Neuron (in vitro differentiated cells): ENCODE results near the gene ZNF526.

ENCODE experiments used
- H2AFZ ChIP-seq: one replicate; pipeline ENCODE4 v1.6.1; 2013; ENCODE audit warnings: low read depth, mild to moderate bottlenecking, inconsistent platforms, low read length, moderate library complexity
- H3K27me3 ChIP-seq: one replicate; pipeline ENCODE4 v1.6.1; 2013; ENCODE audit warnings: low read length; ENCODE audit not compliant: insufficient read depth
- H3K36me3 ChIP-seq: one replicate; pipeline ENCODE4 v1.6.1; 2013; ENCODE audit warnings: low read length; ENCODE audit not compliant: insufficient read depth
- H3K4me1 ChIP-seq: one replicate; pipeline ENCODE4 v1.6.1; 2013; ENCODE audit warnings: low read length; ENCODE audit not compliant: insufficient read depth
- H3K4me3 ChIP-seq: 2 replicates; pipeline ENCODE4 v1.5.1; 2013; ENCODE audit warnings: mild to moderate bottlenecking, low read length, moderate library complexity
- H3K9me3 ChIP-seq: one replicate; pipeline ENCODE4 v1.6.1; 2013; ENCODE audit warnings: low read length

Gene ZNF526

DNA sequence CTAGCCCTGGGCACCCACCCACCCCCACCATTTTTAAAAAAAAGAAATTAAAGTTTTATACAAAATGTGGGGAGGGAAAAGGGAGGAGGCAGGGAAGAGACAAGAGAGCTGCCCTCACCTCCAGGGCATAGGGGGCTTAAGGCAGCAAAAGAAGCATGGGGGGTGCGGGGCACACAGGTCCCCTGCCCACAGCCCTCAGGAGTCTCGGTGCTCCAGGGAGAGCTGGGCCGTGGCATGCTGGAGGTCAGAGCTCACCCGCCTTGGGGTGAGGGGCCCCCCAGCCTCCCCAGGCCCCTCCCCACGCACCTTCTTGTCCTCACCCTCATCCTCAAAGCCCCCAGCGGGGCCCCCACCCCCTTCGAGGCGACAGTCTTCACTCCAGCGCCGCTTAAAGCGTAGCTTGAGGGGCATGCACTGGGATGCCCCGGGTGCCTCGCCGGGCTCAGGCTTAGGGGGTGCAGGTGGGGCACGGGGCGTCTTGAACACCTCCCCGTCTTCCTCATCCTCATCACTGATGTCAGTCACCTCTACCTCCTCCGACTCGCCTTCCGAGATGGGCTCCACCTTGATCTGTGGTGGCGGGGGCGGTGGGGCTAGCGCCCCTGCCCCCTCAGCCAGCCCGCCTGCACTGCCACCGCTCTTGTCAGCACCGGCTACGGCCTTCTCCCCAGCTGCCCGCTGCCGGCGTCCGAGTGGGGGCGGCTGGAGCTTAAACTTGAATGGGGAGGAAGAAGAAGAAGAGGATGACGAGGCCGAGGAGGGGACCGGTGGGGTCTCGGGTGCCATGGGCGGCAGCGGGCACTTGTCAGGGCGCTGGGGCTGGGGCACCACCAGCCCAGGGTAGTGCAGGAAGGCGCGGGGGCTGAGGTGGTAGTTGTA, 28.4 kb downstream of the ZNF526 start:
- no peaks in the 10 kb centered on the region for H3K27me3 ChIP-seq

DNA sequence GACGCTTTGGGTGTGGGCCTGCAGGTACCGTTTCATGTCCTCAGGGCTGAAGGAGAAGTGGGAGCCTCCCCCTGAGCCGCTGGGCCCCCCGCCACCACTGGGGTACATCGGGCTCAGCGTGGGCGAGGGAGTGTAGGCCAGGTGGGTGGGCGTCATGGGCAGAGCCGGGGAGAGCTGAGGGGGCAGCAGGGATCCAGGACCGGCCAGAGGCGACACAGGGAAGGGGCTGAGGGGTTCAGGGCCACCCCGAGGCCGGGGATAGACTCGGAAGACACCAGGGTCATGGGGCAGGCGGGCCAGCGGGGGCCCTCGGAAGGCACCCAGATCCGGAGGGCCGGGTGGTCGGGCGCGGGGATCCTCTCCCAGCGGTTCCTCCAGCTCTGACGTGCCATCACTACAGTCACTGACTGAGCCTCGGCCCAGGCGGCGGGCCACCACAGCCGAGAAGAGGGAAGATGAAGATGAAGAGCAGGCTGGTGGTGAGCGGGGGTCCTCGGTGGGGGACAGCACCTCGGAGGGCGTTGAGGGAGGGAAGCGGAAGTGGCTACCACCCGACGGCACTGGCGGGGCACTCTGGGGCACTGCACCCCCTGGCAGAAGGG, 29.1 kb downstream of the ZNF526 start:
- Histone ChIP-seq H2AFZ (no peak overlapping the region), H3K9me3 (no peaks in the 10 kb centered on the region), H3K4me3 (no peak overlapping the region), H3K27me3 (no peaks in the 10 kb centered on the region), H3K4me1 (peaks cover 19% of the 10 kb centered on the region), H3K36me3 (peaks cover 20% of the 10 kb centered on the region)

More for the DNA sequence above, 28.4 kb downstream of the ZNF526 start:
- Histone ChIP-seq H3K4me1 (peaks cover 23% of the 10 kb centered on the region), H3K36me3 (peaks cover 20% of the 10 kb centered on the region), H3K9me3 (no peaks in the 10 kb centered on the region), H3K4me3 (no peak overlapping the region), H2AFZ (no peak overlapping the region)

DNA sequence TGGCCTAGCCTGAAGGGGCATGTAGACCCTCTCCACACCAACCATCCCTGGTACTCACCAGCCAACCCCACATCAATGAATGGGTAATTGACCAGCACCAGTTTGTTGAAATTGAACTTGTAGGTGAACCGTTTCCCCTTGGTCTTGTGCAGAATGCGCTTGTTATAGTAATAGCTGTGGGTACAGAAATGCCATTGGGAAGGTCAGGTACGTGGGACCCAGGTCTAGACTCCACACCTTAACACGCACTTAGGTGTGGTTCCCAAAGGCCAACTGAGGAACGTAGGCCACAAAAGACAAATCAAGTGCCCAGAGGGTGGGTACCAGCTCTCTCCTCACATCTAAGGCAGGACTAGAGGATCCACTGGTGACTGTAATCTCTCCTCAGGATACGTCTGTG, 29.7 kb downstream of the ZNF526 start:
- H3K4me3 ChIP-seq = no peak overlapping the region
- H3K4me1 ChIP-seq = peaks cover 19% of the 10 kb centered on the region
- H3K9me3 ChIP-seq = no peaks in the 10 kb centered on the region
- H3K27me3 ChIP-seq = no peaks in the 10 kb centered on the region
- H2AFZ ChIP-seq = no peak overlapping the region
- H3K36me3 ChIP-seq = peaks cover 20% of the 10 kb centered on the region

DNA sequence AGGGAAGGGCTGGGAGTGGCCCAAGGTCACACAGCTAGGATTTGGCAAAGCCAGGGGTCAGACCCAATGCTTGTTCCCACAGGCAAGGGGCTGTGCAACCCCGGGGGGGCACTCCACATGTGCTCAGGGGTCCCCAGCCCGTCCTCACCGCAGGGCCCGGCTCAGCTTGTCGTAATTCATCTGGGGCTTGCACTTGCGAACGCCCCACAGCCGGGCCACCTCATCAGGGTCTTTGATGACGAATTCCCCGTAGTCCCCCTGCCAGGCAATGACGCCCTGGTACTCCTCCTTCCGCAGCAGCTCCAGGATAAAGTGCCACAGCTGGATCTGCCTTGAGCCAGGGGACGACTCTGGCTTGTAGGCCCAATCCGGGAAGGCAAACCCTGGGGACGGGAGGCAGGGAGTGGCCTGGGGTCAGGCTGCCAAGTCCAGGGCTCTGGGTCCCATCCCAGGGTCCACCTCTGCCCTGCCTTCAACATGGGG, 30.1 kb downstream of the ZNF526 start:
- Histone ChIP-seq H3K9me3 (no peaks in the 10 kb centered on the region), H3K4me1 (peaks cover 20% of the 10 kb centered on the region), H2AFZ (no peak overlapping the region), H3K36me3 (peaks cover 20% of the 10 kb centered on the region), H3K27me3 (no peaks in the 10 kb centered on the region), H3K4me3 (no peak overlapping the region)

DNA sequence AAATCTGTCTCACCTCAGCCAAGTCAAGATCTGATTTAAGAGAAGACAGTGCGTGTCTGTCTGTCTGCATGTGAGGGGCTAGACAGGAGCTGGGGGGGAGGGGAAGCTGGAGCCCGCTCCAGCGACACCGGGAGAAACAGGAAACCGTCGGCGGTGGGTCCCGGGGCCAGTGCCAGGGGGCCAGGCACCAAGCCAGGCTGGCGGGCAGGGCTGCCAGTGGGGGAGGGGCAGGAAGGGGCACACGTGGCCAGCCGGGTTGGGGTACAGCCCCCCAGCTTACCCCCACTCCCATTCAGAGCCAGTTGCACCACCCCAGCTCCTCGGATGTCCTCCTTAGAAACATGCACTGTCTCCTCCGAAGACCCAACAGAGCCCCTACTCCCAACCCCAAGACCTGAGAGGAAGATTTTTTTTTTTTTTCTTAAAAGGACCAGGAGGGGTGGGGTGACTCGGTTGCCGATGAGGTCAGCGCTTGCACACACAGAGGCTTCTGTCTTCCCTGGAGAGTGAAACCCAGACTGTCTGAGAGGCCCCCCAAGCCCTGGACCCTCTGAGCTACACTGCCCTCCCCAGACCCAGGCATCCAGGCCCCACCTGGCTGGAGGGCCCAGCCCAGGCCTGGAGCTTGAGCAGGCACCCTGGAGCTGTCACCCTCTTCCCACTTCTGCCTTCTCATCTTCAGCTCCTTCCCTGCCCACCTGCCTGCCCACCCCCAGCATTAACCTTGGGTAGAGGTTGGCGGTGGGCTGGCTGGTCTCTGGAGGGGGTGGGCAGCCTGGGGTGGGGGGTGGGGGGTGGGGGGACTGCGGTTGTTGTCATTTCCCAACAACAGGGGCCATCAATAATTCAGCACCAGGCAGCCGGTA, 30.8 kb downstream of the ZNF526 start:
- no peaks in the 10 kb centered on the region for H3K9me3 ChIP-seq
- no peaks in the 10 kb centered on the region for H3K27me3 ChIP-seq
- H3K36me3 ChIP-seq = peaks cover 20% of the 10 kb centered on the region
- H3K4me3 ChIP-seq = no peak overlapping the region
- no peak overlapping the region for H2AFZ ChIP-seq
- peaks cover 25% of the 10 kb centered on the region for H3K4me1 ChIP-seq

DNA sequence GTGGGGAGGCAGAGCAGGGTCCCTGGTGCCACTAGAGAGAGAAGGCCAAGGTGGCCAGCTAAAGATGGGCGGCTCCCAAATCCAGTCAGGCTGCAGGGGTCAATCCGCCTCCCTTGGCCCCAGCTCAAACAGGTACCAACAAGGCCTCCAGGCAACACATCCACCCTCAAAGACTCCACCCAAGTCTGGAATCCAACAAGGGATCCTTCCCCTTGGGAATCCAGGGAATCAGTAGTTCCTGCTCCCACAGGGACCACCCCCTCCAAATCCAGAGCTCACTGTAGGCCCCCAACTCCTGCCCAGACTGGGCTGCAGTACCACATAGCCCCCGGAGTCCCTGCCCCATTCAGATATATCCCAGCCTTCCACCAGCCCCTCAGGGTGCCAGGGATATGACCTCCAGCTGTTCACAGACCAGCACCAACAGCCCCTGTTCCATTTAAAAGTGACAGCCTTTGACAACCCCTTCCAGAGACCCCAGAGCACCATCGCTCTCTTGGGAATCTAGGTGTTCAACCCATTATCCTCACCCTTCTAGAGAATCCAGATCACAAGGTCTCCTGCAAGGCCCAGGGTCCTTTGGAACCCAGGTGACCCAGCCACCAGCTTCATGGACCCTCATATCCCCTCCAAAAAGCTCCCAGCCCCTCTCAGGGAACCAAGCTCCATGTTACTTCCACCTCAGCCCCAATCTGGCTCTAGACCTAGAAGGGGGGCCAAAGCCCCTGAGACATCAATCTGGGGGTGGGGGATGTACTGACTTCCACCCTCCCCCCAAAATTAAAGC, 31.7 kb downstream of the ZNF526 start:
- Histone ChIP-seq H2AFZ (no peak overlapping the region), H3K4me3 (no peak overlapping the region), H3K4me1 (peaks cover 32% of the 10 kb centered on the region), H3K9me3 (no peaks in the 10 kb centered on the region), H3K36me3 (peaks cover 19% of the 10 kb centered on the region), H3K27me3 (no peaks in the 10 kb centered on the region)

DNA sequence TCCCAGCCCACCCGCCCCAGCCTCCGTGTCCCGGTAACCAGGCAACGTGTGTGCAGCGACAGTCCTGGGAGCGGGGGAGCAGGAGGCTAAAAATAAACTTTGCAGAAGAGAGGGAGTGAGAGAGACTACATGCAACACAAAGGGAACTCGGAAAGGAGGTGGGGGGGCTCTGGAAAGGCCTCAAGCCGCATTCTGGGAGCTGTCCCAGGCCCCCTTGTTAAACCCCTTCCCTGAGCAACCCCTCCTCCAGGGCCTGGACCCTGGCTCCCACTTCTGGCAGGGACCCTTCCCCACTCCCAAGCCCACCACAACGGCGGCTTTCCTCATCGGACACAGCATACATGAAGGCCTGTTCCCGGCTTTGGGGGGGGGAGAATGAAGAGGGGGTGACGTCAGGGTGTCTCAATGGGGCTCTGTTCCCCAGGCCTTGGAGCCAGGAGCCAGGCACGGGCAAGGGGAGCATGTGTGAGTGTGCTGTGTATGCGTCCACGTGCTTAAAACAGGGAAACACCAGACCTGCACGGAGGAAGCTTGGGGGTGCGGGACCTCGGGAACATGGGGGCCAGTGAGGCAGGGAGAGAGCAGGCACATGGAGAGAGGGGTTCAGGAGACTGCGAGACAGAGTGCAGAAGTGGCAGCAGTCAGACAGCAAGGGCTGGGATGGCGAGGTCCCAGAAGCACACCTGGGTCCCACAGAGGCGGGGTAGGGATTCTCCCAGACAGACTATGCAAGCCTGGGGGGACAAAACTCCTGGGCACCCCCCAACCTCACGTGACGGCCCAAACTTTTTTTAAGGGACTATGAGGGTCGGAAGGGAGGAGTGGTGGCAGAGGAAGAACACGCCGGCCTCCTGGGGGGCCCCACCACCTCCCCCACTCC, 32.5 kb downstream of the ZNF526 start:
- peak overlapping the region; percentile 62 for H3K4me3 ChIP-seq
- peaks cover 15% of the 10 kb centered on the region for H3K36me3 ChIP-seq
- H3K27me3 ChIP-seq = no peaks in the 10 kb centered on the region
- no peak overlapping the region for H2AFZ ChIP-seq
- H3K9me3 ChIP-seq = no peaks in the 10 kb centered on the region
- peaks cover 32% of the 10 kb centered on the region for H3K4me1 ChIP-seq

DNA sequence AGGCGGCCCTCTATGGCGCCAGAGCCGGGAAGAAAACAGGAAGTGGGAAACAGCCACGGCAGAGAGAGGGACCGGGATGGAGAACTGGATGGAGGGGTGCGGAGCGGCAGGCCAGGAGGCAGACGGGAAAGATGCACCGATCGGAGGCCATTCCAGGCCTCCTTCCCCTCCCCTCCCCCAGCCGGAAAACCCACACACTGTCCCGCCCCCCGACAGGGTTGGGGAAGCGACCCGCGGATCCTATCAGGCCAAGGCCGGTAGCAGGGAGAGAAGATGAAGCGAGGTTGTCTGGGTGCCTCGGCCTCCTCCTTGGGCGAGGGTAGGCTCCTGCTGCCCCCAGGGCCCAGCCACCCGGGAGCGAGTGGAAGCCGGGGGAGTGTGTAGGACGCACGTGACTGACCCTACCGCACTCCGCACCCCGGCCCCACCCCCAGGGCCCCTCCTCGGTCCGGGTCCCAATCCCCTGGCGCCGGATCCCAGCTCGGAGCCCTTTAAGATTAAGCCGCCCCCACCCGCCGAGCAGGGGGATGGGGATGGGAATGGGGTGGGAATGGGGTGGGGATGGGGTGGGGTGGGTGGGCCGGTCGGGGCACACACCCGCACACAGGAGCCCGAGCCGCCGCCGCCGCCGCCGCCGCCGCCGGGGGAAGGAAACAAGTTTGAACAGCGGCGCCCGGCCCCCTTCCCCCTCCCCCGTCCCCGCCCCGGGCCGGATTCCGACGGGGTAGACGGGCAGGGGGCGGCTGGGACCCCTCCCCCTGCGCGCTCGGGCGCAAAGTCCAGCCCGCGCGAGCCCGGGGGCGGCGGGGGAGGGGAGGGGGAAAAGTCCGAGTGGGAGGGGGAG, 33.4 kb downstream of the ZNF526 start:
- Histone ChIP-seq H3K4me3 (peak overlapping the region; percentile 98), H3K27me3 (no peaks in the 10 kb centered on the region), H3K36me3 (peaks cover 15% of the 10 kb centered on the region), H3K9me3 (no peaks in the 10 kb centered on the region), H3K4me1 (peaks cover 32% of the 10 kb centered on the region), H2AFZ (no peak overlapping the region)

DNA sequence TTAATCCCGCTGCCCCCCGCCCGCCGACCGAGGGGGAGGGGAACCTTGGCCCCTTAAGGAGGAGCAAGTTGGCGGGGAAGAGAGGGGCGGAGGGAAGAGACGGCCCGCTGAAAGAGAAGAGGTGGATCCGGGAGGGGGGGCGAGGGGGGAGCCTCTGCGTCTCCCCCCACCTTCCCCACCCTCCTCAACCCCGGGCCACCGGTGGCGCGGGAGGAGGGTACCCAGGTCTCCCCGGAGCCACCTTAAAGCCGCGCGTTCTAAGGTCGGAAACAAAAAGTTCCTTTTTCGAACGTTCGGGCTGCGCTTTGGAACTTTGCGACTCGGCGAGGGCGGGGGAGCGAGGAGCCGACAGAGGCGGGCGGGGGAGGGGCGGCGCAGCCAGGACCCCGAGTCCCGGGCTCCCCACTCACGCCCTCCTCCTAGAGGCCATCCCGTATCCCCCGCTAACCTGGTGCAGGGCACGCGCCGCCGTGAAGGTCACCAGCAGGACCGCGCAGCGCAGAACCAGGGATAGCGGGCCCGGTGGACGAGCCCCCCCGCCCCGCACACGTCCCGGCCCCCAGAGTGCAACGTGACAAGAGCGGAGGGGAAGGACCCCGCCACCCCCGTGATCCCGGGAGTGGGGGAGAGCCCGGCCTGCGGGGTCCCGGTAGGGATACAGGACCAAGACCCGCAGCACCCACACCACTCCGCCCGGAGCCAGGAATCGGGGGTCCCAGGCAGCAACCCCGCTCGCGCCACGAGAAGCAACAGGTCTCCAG, 34.2 kb downstream of the ZNF526 start:
- Histone ChIP-seq H3K36me3 (peaks cover 15% of the 10 kb centered on the region), H3K9me3 (no peaks in the 10 kb centered on the region), H3K4me1 (peaks cover 32% of the 10 kb centered on the region), H3K27me3 (no peaks in the 10 kb centered on the region), H3K4me3 (peak overlapping the region; percentile 98), H2AFZ (peak overlapping the region; percentile 27)

DNA sequence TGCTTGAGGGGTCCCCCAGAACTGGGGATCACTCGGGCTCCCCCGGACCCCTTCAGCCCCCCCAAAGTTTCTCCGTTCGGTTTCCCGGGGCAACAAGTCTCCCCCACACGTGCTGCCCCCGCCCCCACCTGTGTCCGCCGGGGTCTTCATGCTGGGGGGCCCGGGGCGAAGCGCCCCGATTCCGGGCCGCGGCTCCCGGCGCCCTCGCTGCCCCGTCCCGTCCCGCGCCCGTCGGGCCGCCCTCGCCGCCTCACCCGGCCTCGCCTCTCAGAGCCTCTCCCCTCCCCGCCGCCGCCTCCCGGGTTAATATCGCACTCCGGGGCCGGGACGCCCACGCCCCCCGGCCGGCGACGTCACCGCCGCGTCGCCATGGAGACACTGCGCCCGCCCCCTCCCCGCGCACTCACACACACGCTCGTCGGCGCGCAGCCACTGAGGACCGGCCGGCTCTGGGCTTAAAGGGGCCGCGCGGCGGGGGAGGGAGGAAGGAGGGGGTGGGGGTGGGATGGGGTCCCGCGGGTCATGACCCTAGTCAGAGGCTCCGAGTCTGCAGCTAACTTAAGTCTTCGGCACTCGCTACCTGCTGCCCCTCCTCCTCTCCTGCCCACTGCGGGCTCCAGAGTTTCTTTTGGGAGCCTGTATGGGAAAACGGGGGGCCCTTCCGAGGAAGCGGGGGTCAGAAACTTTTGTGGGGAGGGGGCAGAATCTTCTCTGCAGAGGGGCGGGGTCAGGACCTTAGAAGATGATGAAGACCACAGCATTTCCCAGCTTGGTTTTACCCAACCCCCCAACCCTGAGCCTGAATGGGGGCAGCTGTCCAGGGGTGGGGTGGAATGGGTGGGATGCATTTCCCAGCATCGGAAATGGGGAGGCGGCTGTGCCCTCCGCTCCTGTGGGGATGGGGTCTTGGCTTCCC, 35.0 kb downstream of the ZNF526 start, which contains the start of gene ERF:
Gene ERF, minus strand, starts transcription at position 279 of the 916 bp plus-strand sequence. Its CDS starts 129 bp downstream, at position 150.
- Histone ChIP-seq H3K9me3 (no peaks in the 10 kb centered on the region), H3K27me3 (no peaks in the 10 kb centered on the region), H3K36me3 (peaks cover 7% of the 10 kb centered on the region), H2AFZ (peak within 1 kb of the TSS; percentile 71), H3K4me3 (peak within 1 kb of the TSS; percentile 98), H3K4me1 (peaks cover 32% of the 10 kb centered on the region)
